ENCODE measurements around the gene CLCN1. TPM values are rescaled to one million over a fixed set of nuclear protein-coding genes. Genes with fewer than 3 reads are reported as not detected.

The CLCN1 gene
- total RNA-seq, 2 donors from 2014 or later, result 0.23 TPM; not detected in 1

GRCh38 chr7:143351574-143351973 is 35.7 kb downstream of the CLCN1 start:
- H3K36me3 ChIP-seq, result no peaks in the 10 kb centered on the region
- no peak for TF ChIP-seq POLR2A (IDR thresholded peaks at IDR 0.05)
- TF ChIP-seq CTCF (IDR thresholded peaks at IDR 0.05), result no peak
- H3K9me3 ChIP-seq, result no peaks in the 10 kb centered on the region
- no peak overlapping the region for H3K4me3 ChIP-seq
- intact Hi-C loops (cut with DNase I), result no loop called here
- H3K4me1 ChIP-seq (replicated peaks), result no peaks in the 10 kb centered on the region
- H3K27me3 ChIP-seq (replicated peaks; ENCODE audit: insufficient read depth), result no peaks in the 10 kb centered on the region
- DNase-seq (ENCODE audit: low spot score), result no peak
- 93% methylated on average over 9 of the region's 9 CpGs for WGBS
- H3K27ac ChIP-seq, result no peak overlapping the region

GRCh38 chr7:143352531-143353002 is 36.7 kb downstream of the CLCN1 start:
- no peaks in the 10 kb centered on the region for H3K9me3 ChIP-seq
- no peak for DNase-seq (ENCODE audit: low spot score)
- H3K4me3 ChIP-seq, result no peak overlapping the region
- no peak overlapping the region for H3K27ac ChIP-seq
- H3K36me3 ChIP-seq, result no peaks in the 10 kb centered on the region
- no peak for TF ChIP-seq POLR2A (IDR thresholded peaks at IDR 0.05)
- H3K4me1 ChIP-seq (replicated peaks), result no peaks in the 10 kb centered on the region
- H3K27me3 ChIP-seq (replicated peaks; ENCODE audit: insufficient read depth), result no peaks in the 10 kb centered on the region
- intact Hi-C loops (cut with DNase I), result no loop called here
- WGBS, result 89% methylated on average over 11 of the region's 11 CpGs

GRCh38 chr7:143354376-143354775 is 38.5 kb downstream of the CLCN1 start:
- H3K9me3 ChIP-seq, result no peaks in the 10 kb centered on the region
- H3K4me3 ChIP-seq, result no peak overlapping the region
- H3K36me3 ChIP-seq, result no peaks in the 10 kb centered on the region
- no peak overlapping the region for H3K27ac ChIP-seq
- TF ChIP-seq POLR2AphosphoS5 (IDR thresholded peaks at IDR 0.05) (no peak), POLR2A (IDR thresholded peaks at IDR 0.05) (no peak), CTCF (IDR thresholded peaks at IDR 0.05) (no peak)
- 96% methylated on average over 8 of the region's 8 CpGs for WGBS
- no peaks in the 10 kb centered on the region for H3K4me1 ChIP-seq (replicated peaks)
- DNase-seq (ENCODE audit: low spot score), result no peak
- H3K27me3 ChIP-seq (replicated peaks; ENCODE audit: insufficient read depth), result no peaks in the 10 kb centered on the region
- intact Hi-C loops (cut with DNase I), result no loop called here

- DNase-seq (ENCODE audit: low spot score), result no peak
- H3K4me3 ChIP-seq, result no peak overlapping the region
- 84% methylated on average over 8 of the region's 8 CpGs for WGBS
- no peaks in the 10 kb centered on the region for H3K4me1 ChIP-seq (replicated peaks)
- no peaks in the 10 kb centered on the region for H3K27me3 ChIP-seq (replicated peaks; ENCODE audit: insufficient read depth)
- TF ChIP-seq POLR2AphosphoS5 (IDR thresholded peaks at IDR 0.05), result no peak
- TF ChIP-seq CTCF (IDR thresholded peaks at IDR 0.05), result no peak
- no peak for TF ChIP-seq POLR2A (IDR thresholded peaks at IDR 0.05)
- H3K9me3 ChIP-seq, result no peaks in the 10 kb centered on the region
- no peaks in the 10 kb centered on the region for H3K36me3 ChIP-seq
- intact Hi-C loops (cut with DNase I), result no loop called here
- no peak overlapping the region for H3K27ac ChIP-seq
These were observed 39.1 kb downstream of the CLCN1 start for GRCh38 chr7:143354965-143355364.

GRCh38 chr7:143355450-143356385 is 39.8 kb downstream of the CLCN1 start:
- H3K27me3 ChIP-seq (replicated peaks; ENCODE audit: insufficient read depth), result no peaks in the 10 kb centered on the region
- no peak overlapping the region for H3K27ac ChIP-seq
- TF ChIP-seq POLR2AphosphoS5 (IDR thresholded peaks at IDR 0.05) (no peak), POLR2A (IDR thresholded peaks at IDR 0.05) (no peak), CTCF (IDR thresholded peaks at IDR 0.05) (no peak)
- intact Hi-C loops (cut with DNase I), result no loop called here
- no peaks in the 10 kb centered on the region for H3K36me3 ChIP-seq
- no peak overlapping the region for H3K4me3 ChIP-seq
- 87% methylated on average over 16 of the region's 16 CpGs for WGBS
- no peaks in the 10 kb centered on the region for H3K4me1 ChIP-seq (replicated peaks)
- H3K9me3 ChIP-seq, result no peaks in the 10 kb centered on the region
- DNase-seq (ENCODE audit: low spot score), result no peak

Measured in prostate gland (tissue), 2 donors.